HepG2 (cell line): ENCODE results near the gene DNAJB6. TPM values are rescaled to one million over a fixed set of nuclear protein-coding genes. Genes with fewer than 3 reads are reported as not detected.

ENCODE experiments used
- ATAC-seq: fragments of 200-7000 bp; cut with Tn5 transposase; 3 replicates; pipeline ENCODE4 v1.9.1; 2020; ENCODE audit warnings: mild to moderate bottlenecking, moderate library complexity
- BruUV-seq: library from RNA; stranded (reverse); fragments of 400-500 nt; replicated peaks from 2 replicates; lab custom pipeline; 2021; lab: Mats Ljungman, UMichigan
- CTCF ChIA-PET: fragments of 300-600 bp; formaldehyde crosslinking; extraction: SDS; loops from one replicate; lab custom pipeline; 2021; ENCODE audit warnings: low total read pairs, inconsistent platforms, low intra/inter-chr PET ratio; lab: Yijun Ruan, JAX
- POLR2A ChIA-PET: fragments of 350-600 bp; sonication (Branson Sonifier 250); formaldehyde crosslinking; loops from one replicate; lab custom pipeline; 2020; ENCODE audit warnings: antibody characterized with exemption, inconsistent platforms; lab: Yijun Ruan, JAX
- DNase-seq: peaks from one replicate; pipeline ENCODE4 v3.0.0-alpha.2; 2015; ENCODE audit warnings: low spot score
- FAIRE-seq: peaks from 3 replicates; lab custom pipeline; 2011; peaks lifted over from hg19 to GRCh38; lab: Jason Lieb, UNC
- H2AFZ ChIP-seq: one replicate; pipeline ENCODE4 v1.6.1; 2011; ENCODE audit warnings: low read length, inconsistent platforms
- H3K27ac ChIP-seq: fragments of 300-600 bp; 3 replicates; pipeline ENCODE4 v1.8.0; 2011; ENCODE audit warnings: mixed run types, mild to moderate bottlenecking, mixed read lengths, low read length, inconsistent platforms; ENCODE audit not compliant: insufficient read depth; ENCODE audit errors: extremely low read length
- H3K27me3 ChIP-seq, 2 experiments: fragments of 200-600 bp in 1 of 2; 2 replicates in 1 of 2; 3 replicates in 1 of 2; pipeline versions ENCODE4 v1.6.0 to v1.8.0; 2011; ENCODE audit warnings: low read length in 2 of 2, mild to moderate bottlenecking in 2 of 2, moderate library complexity in 2 of 2, inconsistent platforms in 1 of 2; ENCODE audit not compliant: insufficient read depth in 2 of 2, control insufficient read depth in 1 of 2
- H3K36me3 ChIP-seq, 2 experiments: fragments of 200-600 bp in 1 of 2; replicated peaks in 1 of 2; 2 replicates in 1 of 2; 3 replicates in 1 of 2; pipeline versions ENCODE4 v1.5.1 to v1.8.0; 2011; ENCODE audit warnings: low read length in 2 of 2, inconsistent platforms in 1 of 2; ENCODE audit not compliant: insufficient read depth in 2 of 2, control insufficient read depth in 1 of 2
- H3K4me1 ChIP-seq: 2 replicates; pipeline ENCODE4 v1.5.1; 2012; ENCODE audit warnings: low read length, inconsistent platforms; ENCODE audit not compliant: insufficient read depth
- H3K4me2 ChIP-seq: 2 replicates; pipeline ENCODE4 v1.6.0; 2011; ENCODE audit warnings: low read depth, low read length, inconsistent platforms
- H3K4me3 ChIP-seq, 3 experiments: fragments of 200-600 bp in 1 of 3; sonication (generic), shearing (Covaris generic) in 1 of 3; replicated peaks in 1 of 3; 2 replicates each; pipeline ENCODE4 v1.5.1; 2011 to 2016; ENCODE audit warnings: low read length in 3 of 3, inconsistent platforms in 2 of 3, low read depth in 2 of 3, mild to moderate bottlenecking in 2 of 3, control low read depth in 1 of 3, mixed read lengths in 1 of 3; ENCODE audit not compliant: insufficient read depth in 1 of 3
- H3K79me2 ChIP-seq: one replicate; pipeline ENCODE4 v1.6.1; 2011; ENCODE audit warnings: low read length, inconsistent platforms; ENCODE audit not compliant: insufficient read depth
- H3K9ac ChIP-seq: 2 replicates; pipeline ENCODE4 v1.6.0; 2011; ENCODE audit warnings: mild to moderate bottlenecking, low read depth, low read length, inconsistent platforms; ENCODE audit not compliant: insufficient read depth
- H3K9me3 ChIP-seq: 2 replicates; pipeline ENCODE4 v1.5.1; 2012; ENCODE audit warnings: mild to moderate bottlenecking, low read length
- H4K20me1 ChIP-seq: 2 replicates; pipeline ENCODE4 v1.6.0; 2011; ENCODE audit warnings: inconsistent platforms, mild to moderate bottlenecking, low read length, moderate library complexity; ENCODE audit not compliant: insufficient read depth
- ELF4 ChIP-seq: sonication (generic); formaldehyde crosslinking; IDR thresholded peaks from 2 replicates; pipeline ENCODE4 v1.5.0; 2020; ENCODE audit warnings: missing genetic modification reagents, mild to moderate bottlenecking, moderate library complexity, borderline replicate concordance
- KMT2B ChIP-seq: IDR thresholded peaks from 2 replicates; pipeline ENCODE4 v1.6.1; 2016; ENCODE audit warnings: missing genetic modification reagents, missing compliant biosample characterization
- MYPOP ChIP-seq: sonication (generic); formaldehyde crosslinking; IDR thresholded peaks from 2 replicates; pipeline ENCODE4 v1.8.1; 2023; ENCODE audit warnings: mild to moderate bottlenecking, moderate library complexity, missing genetic modification reagents
- NCOA2 ChIP-seq: sonication (generic); formaldehyde crosslinking; IDR thresholded peaks from 2 replicates; pipeline ENCODE4 v1.8.0; 2022; ENCODE audit warnings: inconsistent platforms
- TP53 ChIP-seq: sonication (generic); formaldehyde crosslinking; conservative IDR thresholded peaks from 2 replicates; pipeline ENCODE4 v1.4.0; 2020; ENCODE audit warnings: missing genetic modification reagents
- WGBS: methylation state at CpG from one replicate; pipeline ENCODE4 v1.1.6; 2017; ENCODE audit warnings: low lambda C conversion rate; 5-methylcytosine and 5-hydroxymethylcytosine counted together
- in situ Hi-C: cut with HindIII; loops from 2 replicates; pipeline ENCODE4 v1.10.0; 2017; ENCODE audit warnings: low pct_unique_long_range_greater_than_20kb; ENCODE audit not compliant: extremely low pct_ligation_motif_present
- intact Hi-C: fragments of 100-400 bp; cut with micrococcal nuclease; formaldehyde crosslinking; loops from one replicate; pipeline ENCODE4 v1.10.0; 2022; ENCODE audit not compliant: unreplicated experiment
- polyA plus RNA-seq, 8 experiments: library from polyadenylated mRNA; depleted of rRNA in 3 of 8; stranded (reverse) in 7 of 8; unstranded in 1 of 8; fragments of >200 nt; fragmentation: Illumina TruSeq in 4 of 8; extraction: Trizol in 4 of 8; gene quantifications; 2 replicates each; pipeline versions ENCODE4 v1.2.1 to v1.2.3, GENCODE V29; 2011 to 2016; ENCODE audit warnings: low read depth in 4 of 8, missing spikeins in 1 of 8, mixed read lengths in 1 of 8; ENCODE audit not compliant: insufficient read depth in 1 of 8
- total RNA-seq, 5 experiments: library from RNA; depleted of rRNA; stranded (reverse); fragments of >200 nt; fragmentation: Illumina TruSeq; extraction: Trizol; gene quantifications; 2 replicates each; pipeline ENCODE4 v1.2.3, GENCODE V29; 2016; ENCODE audit warnings: low read depth in 1 of 5

DNAJB6 gene
- total and polyA plus RNA-seq, 2 of the 13 experiments (the other 11 are each of a cell fraction or from before 2014, with no cell fraction given) = 29.9 to 53.9 TPM

DNA sequence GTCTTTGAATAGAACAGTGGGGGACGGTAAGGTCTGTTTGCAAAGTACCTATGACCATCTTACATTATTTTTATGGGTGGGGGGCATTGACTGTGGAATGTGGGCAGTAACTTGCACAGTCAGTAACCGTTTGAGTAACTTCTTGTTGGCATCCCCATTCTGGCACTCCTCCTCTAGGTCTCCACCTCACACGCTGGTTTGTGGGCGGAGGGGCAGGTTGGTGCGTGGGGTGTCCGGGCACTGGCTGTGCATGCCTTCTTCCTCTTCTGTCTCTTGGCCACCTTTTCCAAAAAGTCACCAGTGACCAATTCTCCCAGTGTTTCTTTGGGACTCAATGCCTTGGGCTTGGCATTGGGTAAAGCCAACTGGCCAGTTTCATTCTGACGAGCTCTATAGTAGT lies 43.6 kb downstream of the DNAJB6 start:
- Histone ChIP-seq H4K20me1 (peaks cover 26% of the 10 kb centered on the region), H3K4me3 (no peak overlapping the region), H3K36me3 (peaks cover 14 to 67% of the 10 kb centered on the region in 2 experiments), H3K4me1 (no peaks in the 10 kb centered on the region), H3K9ac (no peak overlapping the region), H3K79me2 (peaks cover 33% of the 10 kb centered on the region), H3K9me3 (no peaks in the 10 kb centered on the region), H3K27me3 (no peaks in the 10 kb centered on the region), H2AFZ (no peak overlapping the region), H3K27ac (no peak overlapping the region), H3K4me2 (no peak overlapping the region)
- 96% methylated on average over 7 of the region's 7 CpGs for WGBS
- TF ChIP-seq TP53 (CRISPR knock-in tag) = no peak
- no peak for TF ChIP-seq KMT2B (CRISPR knock-in tag)
- ChIA-PET CTCF (no interaction called here), POLR2A (no interaction called here)
- in situ Hi-C loops (no loop called here), intact Hi-C loops (no loop called here)
- ATAC-seq (no peak), DNase-seq (no peak), FAIRE-seq (no peak)
- BruUV-seq = no TSS peak

DNA sequence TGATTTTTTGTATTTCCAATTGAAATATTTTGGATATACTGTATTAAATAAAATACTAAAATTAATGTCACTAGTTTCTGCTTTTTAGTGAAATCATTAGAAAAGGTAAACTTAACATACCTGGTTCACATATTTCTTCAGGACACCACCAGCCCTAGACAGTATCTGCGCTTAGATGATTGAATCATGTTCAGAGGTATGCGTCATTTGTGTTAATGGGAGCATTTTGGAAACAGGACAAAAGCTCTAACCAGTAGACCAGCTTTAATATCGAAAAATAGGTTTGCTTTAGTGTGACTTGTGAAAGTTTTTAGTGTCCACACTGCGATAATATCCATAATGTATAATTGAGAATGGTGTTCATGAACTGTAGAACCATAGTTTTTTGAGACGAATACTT lies 47.1 kb downstream of the DNAJB6 start:
- no peaks in the 10 kb centered on the region for H3K27me3 ChIP-seq
- H3K36me3 ChIP-seq = peaks cover 14 to 71% of the 10 kb centered on the region in 2 experiments
- H3K9me3 ChIP-seq = no peaks in the 10 kb centered on the region
- peaks cover 15% of the 10 kb centered on the region for H4K20me1 ChIP-seq
- H3K4me2 ChIP-seq = no peak overlapping the region
- 95% methylated on average over 5 of the region's 5 CpGs for WGBS
- H2AFZ ChIP-seq = no peak overlapping the region
- no peak for TF ChIP-seq NCOA2 (CRISPR knock-in tag)
- no peak for TF ChIP-seq MYPOP (CRISPR knock-in tag)
- no peak for TF ChIP-seq ELF4 (CRISPR knock-in tag)
- ChIA-PET POLR2A (no interaction called here), CTCF (no interaction called here)
- peaks cover 5% of the 10 kb centered on the region; the same call in 1 of the 2 replicates for H3K4me1 ChIP-seq
- ATAC-seq (no peak), FAIRE-seq (no peak), DNase-seq (no peak)
- intact Hi-C loops = no loop called here
- H3K9ac ChIP-seq = no peak overlapping the region
- no TSS peak for BruUV-seq
- H3K27ac ChIP-seq = no peak overlapping the region
- peaks cover 16% of the 10 kb centered on the region for H3K79me2 ChIP-seq
- in situ Hi-C loops = no loop called here
- H3K4me3 ChIP-seq = no peak overlapping the region
